Astrocyte (in vitro differentiated cells and primary cell): ENCODE measurements around the gene AIDA. TPM values are rescaled to one million over a fixed set of nuclear protein-coding genes. Genes with fewer than 3 reads are reported as not detected.

Experiments used
- DNase-seq: peaks from one replicate; pipeline ENCODE4 v3.0.0-alpha.2; 2010; ENCODE audit warnings: low read depth
- FAIRE-seq: peaks from 2 replicates; lab custom pipeline; 2011; peaks lifted over from hg19 to GRCh38; lab: Jason Lieb, UNC
- H2AFZ ChIP-seq: 2 replicates; pipeline ENCODE4 v1.6.0; 2012; ENCODE audit warnings: low read depth, low read length, inconsistent platforms
- H3K27ac ChIP-seq: 2 replicates; pipeline ENCODE4 v1.5.1; 2011; ENCODE audit warnings: low read depth, low read length, inconsistent platforms
- H3K27me3 ChIP-seq: 2 replicates; pipeline ENCODE4 v1.6.0; 2011; ENCODE audit warnings: low read length, inconsistent platforms; ENCODE audit not compliant: insufficient read depth
- H3K36me3 ChIP-seq: 2 replicates; pipeline ENCODE4 v1.5.1; 2011; ENCODE audit warnings: low read length, inconsistent platforms; ENCODE audit not compliant: insufficient read depth
- H3K4me1 ChIP-seq: 2 replicates; pipeline ENCODE4 v1.5.1; 2011; ENCODE audit warnings: low read length, inconsistent platforms; ENCODE audit not compliant: insufficient read depth
- H3K4me2 ChIP-seq: 2 replicates; pipeline ENCODE4 v1.6.0; 2012; ENCODE audit warnings: low read length, inconsistent platforms
- H3K4me3 ChIP-seq: 2 replicates; pipeline ENCODE4 v1.5.1; 2011; ENCODE audit warnings: low read depth, mild to moderate bottlenecking, low read length, inconsistent platforms; ENCODE audit not compliant: insufficient read depth
- H3K79me2 ChIP-seq: 2 replicates; pipeline ENCODE4 v1.6.0; 2012; ENCODE audit warnings: mild to moderate bottlenecking, low read length, inconsistent platforms; ENCODE audit not compliant: insufficient read depth
- H3K9ac ChIP-seq: 2 replicates; pipeline ENCODE4 v1.6.0; 2012; ENCODE audit warnings: mild to moderate bottlenecking, low read length, inconsistent platforms
- H3K9me3 ChIP-seq: 2 replicates; pipeline ENCODE4 v1.5.1; 2012; ENCODE audit warnings: low read depth, mild to moderate bottlenecking, low read length, inconsistent platforms; ENCODE audit not compliant: insufficient read depth
- H4K20me1 ChIP-seq: 2 replicates; pipeline ENCODE4 v1.6.0; 2012; ENCODE audit warnings: low read length, inconsistent platforms; ENCODE audit not compliant: insufficient read depth
- H3K27ac Mint-ChIP-seq: one replicate; pipeline ENCODE4 v1.8.0; 2021; ENCODE audit warnings: mild to moderate bottlenecking, mixed read lengths; ENCODE audit not compliant: unreplicated experiment
- H3K27me3 Mint-ChIP-seq: one replicate; pipeline ENCODE4 v1.8.0; 2021; ENCODE audit warnings: low read depth, mixed read lengths; ENCODE audit not compliant: unreplicated experiment
- H3K36me3 Mint-ChIP-seq: one replicate; pipeline ENCODE4 v1.8.0; 2021; ENCODE audit warnings: low read depth, mixed read lengths; ENCODE audit not compliant: unreplicated experiment
- H3K4me1 Mint-ChIP-seq: one replicate; pipeline ENCODE4 v1.8.0; 2021; ENCODE audit warnings: low read depth, mixed read lengths; ENCODE audit not compliant: unreplicated experiment
- H3K4me3 Mint-ChIP-seq: one replicate; pipeline ENCODE4 v1.8.0; 2021; ENCODE audit warnings: mild to moderate bottlenecking, moderate library complexity, mixed read lengths; ENCODE audit not compliant: unreplicated experiment
- H3K9me3 Mint-ChIP-seq: one replicate; pipeline ENCODE4 v1.8.0; 2021; ENCODE audit warnings: mild to moderate bottlenecking, mixed read lengths; ENCODE audit not compliant: unreplicated experiment
- CTCF ChIP-seq: IDR thresholded peaks from 2 replicates; pipeline ENCODE4 v1.5.1; 2011; ENCODE audit warnings: low read depth, mild to moderate bottlenecking, inconsistent platforms, low read length, moderate library complexity; ENCODE audit not compliant: insufficient read depth
- EZH2 ChIP-seq: IDR thresholded peaks from 2 replicates; pipeline ENCODE4 v1.6.1; 2012; ENCODE audit warnings: mild to moderate bottlenecking, low read length, inconsistent platforms; ENCODE audit not compliant: insufficient read depth
- total RNA-seq: library from RNA; stranded (reverse); gene quantifications from 2 replicates; pipeline ENCODE4 v1.2.1, GENCODE V29; 2021

The AIDA gene
- total RNA-seq, 1 donor from 2014 or later: 86.2 TPM

DNA sequence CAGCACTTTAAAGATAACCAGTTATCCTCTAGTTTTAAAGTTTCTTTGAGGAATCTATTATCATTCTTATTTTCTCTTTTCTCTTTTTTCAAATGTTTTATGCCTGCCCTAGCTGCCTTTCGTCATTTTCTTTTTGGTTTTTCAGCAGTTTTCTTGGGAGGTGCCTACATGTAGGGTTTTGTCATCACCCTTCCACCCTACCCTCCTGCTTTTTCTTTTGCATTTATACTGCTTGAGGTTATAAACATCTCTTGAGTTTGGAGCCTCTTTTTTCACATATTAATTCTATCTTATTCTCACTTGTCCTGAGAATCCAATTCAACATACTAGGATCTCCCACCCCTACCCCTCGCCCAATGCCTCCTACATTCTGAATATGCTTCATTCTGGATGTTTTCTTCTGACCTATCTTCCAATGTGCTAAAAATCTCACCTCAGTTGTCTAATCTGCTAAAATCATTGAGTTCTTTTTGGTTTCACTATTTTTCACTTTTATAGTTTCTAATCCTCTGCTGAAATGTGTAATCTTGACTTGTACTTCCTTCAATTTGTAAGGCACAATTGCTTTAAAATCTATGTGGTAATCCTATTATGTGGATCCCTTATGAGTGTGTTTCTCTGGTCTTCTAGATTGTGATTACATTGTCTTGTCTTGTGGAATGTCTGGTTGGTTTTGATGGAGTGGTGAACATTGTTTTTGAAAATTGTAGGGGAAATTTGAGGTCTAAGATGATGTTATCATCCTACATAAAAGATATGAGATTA lies 55.7 kb downstream of the AIDA start:
- H2AFZ ChIP-seq: no peak overlapping the region
- no peaks in the 10 kb centered on the region for H3K4me1 ChIP-seq
- no peaks in the 10 kb centered on the region for H3K27me3 Mint-ChIP-seq
- no peak overlapping the region for H3K4me3 ChIP-seq
- H3K9me3 Mint-ChIP-seq: no peaks in the 10 kb centered on the region
- H3K4me3 Mint-ChIP-seq: no peak overlapping the region
- DNase-seq (no peak), FAIRE-seq (no peak)
- H3K4me2 ChIP-seq: no peak overlapping the region
- no peaks in the 10 kb centered on the region for H4K20me1 ChIP-seq
- H3K36me3 ChIP-seq: peaks cover 64% of the 10 kb centered on the region
- no peaks in the 10 kb centered on the region for H3K27me3 ChIP-seq
- H3K27ac ChIP-seq: no peak overlapping the region
- no peaks in the 10 kb centered on the region for H3K4me1 Mint-ChIP-seq
- no peak overlapping the region for H3K9ac ChIP-seq
- no peak overlapping the region for H3K27ac Mint-ChIP-seq
- H3K9me3 ChIP-seq: no peaks in the 10 kb centered on the region
- H3K79me2 ChIP-seq: no peaks in the 10 kb centered on the region
- TF ChIP-seq EZH2 (no peak), CTCF (no peak)
- H3K36me3 Mint-ChIP-seq: peaks cover 8% of the 10 kb centered on the region

DNA sequence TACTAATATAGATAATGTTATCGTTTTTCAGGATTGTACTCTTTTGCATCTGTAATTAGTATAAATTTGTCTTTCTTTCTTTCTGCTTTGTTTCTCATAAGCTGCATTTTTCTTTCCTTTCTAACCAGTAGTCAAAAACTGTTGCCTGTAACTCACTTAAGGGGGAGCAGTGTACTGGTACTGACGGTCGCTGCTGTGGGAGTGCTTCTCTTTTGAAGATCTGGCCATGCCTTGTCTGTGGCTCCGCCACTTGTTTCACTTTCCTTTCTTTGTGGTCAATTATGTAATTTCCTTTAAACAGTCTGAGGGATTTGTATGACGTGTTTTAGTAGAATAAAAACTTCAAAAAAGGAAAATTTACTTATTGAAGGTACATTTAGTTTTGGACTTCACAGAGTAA lies 57.4 kb downstream of the AIDA start:
- no peak overlapping the region for H2AFZ ChIP-seq
- peaks cover 64% of the 10 kb centered on the region for H3K36me3 ChIP-seq
- H3K27ac ChIP-seq: no peak overlapping the region
- no peaks in the 10 kb centered on the region for H3K4me1 Mint-ChIP-seq
- no peak overlapping the region for H3K4me3 ChIP-seq
- TF ChIP-seq CTCF: no peak
- no peak for TF ChIP-seq EZH2
- no peaks in the 10 kb centered on the region for H3K27me3 ChIP-seq
- peak; percentile 9 for DNase-seq
- no peak overlapping the region for H3K4me2 ChIP-seq
- FAIRE-seq: no peak
- H3K4me3 Mint-ChIP-seq: no peak overlapping the region
- H3K9me3 Mint-ChIP-seq: no peaks in the 10 kb centered on the region
- H3K9me3 ChIP-seq: no peaks in the 10 kb centered on the region
- no peaks in the 10 kb centered on the region for H3K27me3 Mint-ChIP-seq
- no peaks in the 10 kb centered on the region for H3K79me2 ChIP-seq
- no peaks in the 10 kb centered on the region for H4K20me1 ChIP-seq
- peaks cover 8% of the 10 kb centered on the region for H3K36me3 Mint-ChIP-seq
- H3K9ac ChIP-seq: no peak overlapping the region
- H3K27ac Mint-ChIP-seq: no peak overlapping the region
- no peaks in the 10 kb centered on the region for H3K4me1 ChIP-seq

- no peaks in the 10 kb centered on the region for H3K79me2 ChIP-seq
- no peak overlapping the region for H3K4me2 ChIP-seq
- H3K27me3 ChIP-seq: no peaks in the 10 kb centered on the region
- Mint-ChIP-seq H3K9me3 (no peaks in the 10 kb centered on the region), H3K36me3 (peaks cover 8% of the 10 kb centered on the region), H3K27ac (no peak overlapping the region), H3K4me1 (no peaks in the 10 kb centered on the region), H3K4me3 (no peak overlapping the region), H3K27me3 (no peaks in the 10 kb centered on the region)
- no peak overlapping the region for H3K9ac ChIP-seq
- no peak overlapping the region for H3K4me3 ChIP-seq
- H3K36me3 ChIP-seq: peaks cover 53% of the 10 kb centered on the region
- H3K4me1 ChIP-seq: no peaks in the 10 kb centered on the region
- H3K27ac ChIP-seq: no peak overlapping the region
- H4K20me1 ChIP-seq: no peaks in the 10 kb centered on the region
- no peak overlapping the region for H2AFZ ChIP-seq
- DNase-seq: no peak
- no peaks in the 10 kb centered on the region for H3K9me3 ChIP-seq
- FAIRE-seq: no peak
- no peak for TF ChIP-seq CTCF
- no peak for TF ChIP-seq EZH2
These were observed 59.0 kb downstream of the AIDA start for GRCh38 chr1:222653178-222653827.
